GM19467 (cell line): ENCODE data around the gene FASN.

Experiments used
- ATAC-seq: cut with Tn5 transposase; IDR thresholded peaks from one replicate; pipeline ENCODE4 v1.9.1; 2021; ENCODE audit warnings: mild to moderate bottlenecking, moderate library complexity; ENCODE audit not compliant: unreplicated experiment

The FASN gene

GRCh38 chr17:82030470-82031302 lies 67.3 kb downstream of the FASN start:
- no peak for ATAC-seq

- no peak for ATAC-seq
Measured at GRCh38 chr17:82029990-82030469, 68.0 kb downstream of the FASN start.

GRCh38 chr17:82029391-82029790 lies 68.6 kb downstream of the FASN start:
- no peak for ATAC-seq

DNA sequence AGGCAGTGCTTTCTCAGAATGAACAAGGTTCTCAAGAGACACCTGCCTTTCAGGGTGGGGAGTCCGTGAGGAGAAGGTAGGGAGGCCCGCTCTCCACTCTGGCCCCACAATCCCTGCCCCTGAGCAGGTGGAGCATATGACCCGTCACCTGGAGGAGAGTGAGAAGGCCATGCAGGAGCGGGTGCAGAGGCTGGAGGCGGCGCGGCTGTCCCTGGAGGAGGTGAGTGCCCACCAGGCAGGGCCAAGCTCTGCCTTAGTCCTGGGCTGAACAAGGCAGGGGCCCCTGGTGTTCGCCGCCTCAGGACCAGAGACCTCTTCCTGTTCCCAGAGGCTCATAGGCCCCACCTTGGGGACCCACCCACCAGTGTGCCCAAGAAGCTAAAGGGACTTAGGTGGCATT lies 69.1 kb downstream of the FASN start:
- no peak for ATAC-seq
